K562 (cell line): ENCODE measurements around the gene GDF9. TPM values are rescaled to one million over a fixed set of nuclear protein-coding genes. Genes with fewer than 3 reads are reported as not detected.

Experiments
- ATAC-seq: fragments of 200-7000 bp; cut with Tn5 transposase; 3 replicates; pipeline ENCODE4 v1.9.1; 2020; ENCODE audit warnings: moderate library complexity
- BruUV-seq: library from RNA; stranded (reverse); fragments of 400-500 nt; replicated peaks from 2 replicates; lab custom pipeline; 2021; lab: Mats Ljungman, UMichigan
- CTCF ChIA-PET: fragments of 300-600 bp; formaldehyde crosslinking; extraction: SDS; loops from one replicate; lab custom pipeline; 2021; ENCODE audit warnings: low intra/inter-chr PET ratio; lab: Yijun Ruan, JAX
- POLR2A ChIA-PET: fragments of 300-600, 350-650 bp; sonication (Branson Sonifier 250); formaldehyde crosslinking; extraction: SDS; loops from one replicate; lab custom pipeline; 2021; ENCODE audit warnings: antibody characterized with exemption, inconsistent platforms; lab: Yijun Ruan, JAX
- DNase-seq, 4 experiments: peaks; one replicate each; pipeline versions ENCODE4 v3.0.0 to v3.0.0-alpha.2; 2011 to 2018; ENCODE audit warnings: low spot score in 3 of 4, mixed read lengths in 3 of 4; ENCODE audit errors: extremely low read depth in 1 of 4
- FAIRE-seq: peaks from 2 replicates; lab custom pipeline; 2011; peaks lifted over from hg19 to GRCh38; lab: Jason Lieb, UNC
- H2AFZ ChIP-seq: 2 replicates; pipeline ENCODE4 v1.6.0; 2011; ENCODE audit warnings: low read depth, low read length, control low read depth, inconsistent platforms
- H3K27ac ChIP-seq: fragments of 200-600 bp; 3 replicates; pipeline ENCODE4 v1.8.0; 2011; ENCODE audit warnings: low read depth, mild to moderate bottlenecking, control low read depth, inconsistent platforms, low read length, moderate library complexity, mixed read lengths; ENCODE audit errors: extremely low read depth
- H3K27me3 ChIP-seq, 2 experiments: fragments of 300-600 bp in 1 of 2; 2 replicates in 1 of 2; 3 replicates in 1 of 2; pipeline versions ENCODE4 v1.6.0 to v1.8.0; 2011; ENCODE audit warnings: inconsistent platforms in 2 of 2, low read length in 2 of 2, mild to moderate bottlenecking in 1 of 2, mixed read lengths in 1 of 2, moderate library complexity in 1 of 2; ENCODE audit not compliant: control insufficient read depth in 2 of 2, insufficient read depth in 2 of 2
- H3K36me3 ChIP-seq: fragments of 300-600 bp; 3 replicates; pipeline ENCODE4 v1.8.0; 2011; ENCODE audit warnings: mild to moderate bottlenecking, low read length, inconsistent platforms; ENCODE audit not compliant: control insufficient read depth, insufficient read depth
- H3K4me1 ChIP-seq, 2 experiments: fragments of 200-600 bp in 1 of 2; replicated peaks in 1 of 2; 2 replicates in 1 of 2; 3 replicates in 1 of 2; pipeline versions ENCODE4 v1.5.1 to v1.8.0; 2011; ENCODE audit warnings: inconsistent platforms in 2 of 2, low read length in 2 of 2, mild to moderate bottlenecking in 1 of 2, mixed read lengths in 1 of 2, moderate library complexity in 1 of 2; ENCODE audit not compliant: control insufficient read depth in 2 of 2, insufficient read depth in 2 of 2
- H3K4me2 ChIP-seq: 2 replicates; pipeline ENCODE4 v1.6.1; 2011; ENCODE audit warnings: low read length, control low read depth, inconsistent platforms, mixed read lengths; ENCODE audit not compliant: insufficient read depth
- H3K4me3 ChIP-seq: fragments of 200-600 bp; sonication (generic), shearing (Covaris generic); 2 replicates; pipeline ENCODE4 v1.5.1; 2016; ENCODE audit warnings: control low read depth, inconsistent platforms
- H3K79me2 ChIP-seq: fragments of 200-600 bp; 3 replicates; pipeline ENCODE4 v1.8.0; 2011; ENCODE audit warnings: low read length, inconsistent platforms; ENCODE audit not compliant: control insufficient read depth, insufficient read depth
- H3K9ac ChIP-seq, 2 experiments: 2 replicates each; pipeline versions ENCODE4 v1.6.0 to v1.6.1; 2011; ENCODE audit warnings: low read depth in 2 of 2, low read length in 2 of 2, control low read depth in 1 of 2, inconsistent platforms in 1 of 2, mild to moderate bottlenecking in 1 of 2, mixed read lengths in 1 of 2; ENCODE audit not compliant: insufficient read depth in 1 of 2
- H3K9me1 ChIP-seq: one replicate; pipeline ENCODE4 v1.6.0; 2011; ENCODE audit warnings: inconsistent platforms, mild to moderate bottlenecking, low read length, moderate library complexity; ENCODE audit not compliant: control insufficient read depth, insufficient read depth
- H3K9me3 ChIP-seq: replicated peaks from 2 replicates; pipeline ENCODE4 v1.5.1; 2011; ENCODE audit warnings: low read depth, low read length, inconsistent platforms; ENCODE audit not compliant: control insufficient read depth, insufficient read depth
- H4K20me1 ChIP-seq: replicated peaks from 2 replicates; pipeline ENCODE4 v1.6.1; 2011; ENCODE audit warnings: low read length, inconsistent platforms, mixed read lengths; ENCODE audit not compliant: control insufficient read depth, insufficient read depth
- CBX1 ChIP-seq: sonication (generic); IDR thresholded peaks from 2 replicates; pipeline ENCODE4 v1.6.1; 2016; ENCODE audit warnings: antibody characterized with exemption, low read depth, mild to moderate bottlenecking
- ZFP30 ChIP-seq: fragments of 250-450 bp; sonication (Bioruptor Pico); IDR thresholded peaks from 2 replicates; pipeline ENCODE4 v1.8.0; 2022; ENCODE audit warnings: moderate library complexity, mild to moderate bottlenecking, inconsistent platforms, borderline replicate concordance
- WGBS: fragments of 100-300 bp; shearing (Covaris generic); methylation state at CpG from one replicate; pipeline ENCODE4 v1.1.6; 2016; ENCODE audit warnings: low coverage, mixed read lengths; ENCODE audit not compliant: insufficient coverage; ENCODE audit errors: missing lambda C conversion rate; 5-methylcytosine and 5-hydroxymethylcytosine counted together
- in situ Hi-C: fragments of 300-500 bp; cut with MboI; formaldehyde crosslinking; loops from 4 replicates; pipeline ENCODE4 v1.15.0; 2018; ENCODE audit warnings: inconsistent platforms, mixed read lengths
- intact Hi-C: fragments of 100-400 bp; cut with micrococcal nuclease; formaldehyde crosslinking; loops from 2 replicates; pipeline ENCODE4 v1.14.2; 2022
- polyA plus RNA-seq, 8 experiments: library from polyadenylated mRNA; depleted of rRNA in 4 of 8; stranded (reverse) in 5 of 8; unstranded in 3 of 8; fragments of >200 nt; fragmentation: Nextera tagmentation in 2 of 8; fragmentation: Illumina TruSeq in 1 of 8; extraction: Ambion mirVana in 2 of 8; extraction: Trizol in 1 of 8; gene quantifications; 2 replicates each; pipeline versions ENCODE4 v1.2.1 to v1.2.3, GENCODE V29; 2011 to 2014; ENCODE audit warnings: inconsistent platforms in 1 of 8, missing spikeins in 1 of 8
- total RNA-seq, 7 experiments: library from RNA; depleted of rRNA in 6 of 7; stranded (reverse); fragments of >200 nt in 6 of 7; fragmentation: Illumina TruSeq in 2 of 7; extraction: Trizol in 2 of 7; gene quantifications; 2 replicates each; pipeline versions ENCODE4 v1.2.1 to v1.2.3, GENCODE V29; 2011 to 2021; ENCODE audit warnings: low replicate concordance in 1 of 7
- TF ChIP-seq, protein P1 (sequence below): fragments of 250-450 bp; sonication (Bioruptor Pico); IDR thresholded peaks from 2 replicates; pipeline ENCODE4 v1.5.0; 2021; ENCODE audit warnings: mild to moderate bottlenecking, borderline replicate concordance

The GDF9 gene
- total and polyA plus RNA-seq, 9 of the 15 experiments (the other 6 are each of a cell fraction or from before 2014, with no cell fraction given) = 0.10 to 0.70 (median 0.20) TPM; not detected in 1

- Histone ChIP-seq H3K4me1 (peaks cover 20 to 23% of the 10 kb centered on the region in 2 experiments; a peak in 4 of 5 replicates), H3K79me2 (peaks cover 14% of the 10 kb centered on the region), H3K9me3 (no peaks in the 10 kb centered on the region), H3K27ac (no peak overlapping the region), H3K4me3 (no peak overlapping the region), H4K20me1 (no peaks in the 10 kb centered on the region), H3K9ac (no peak overlapping the region), H2AFZ (no peak overlapping the region), H3K9me1 (no peaks in the 10 kb centered on the region), H3K27me3 (no peaks in the 10 kb centered on the region), H3K36me3 (peaks cover under 1% of the 10 kb centered on the region; the same call in 1 of the 3 replicates), H3K4me2 (no peak overlapping the region)
- FAIRE-seq = no peak
- DNase-seq = no peak
- TF ChIP-seq CBX1 (no peak), ZFP30 (no peak)
- TF ChIP-seq, protein P1, sequence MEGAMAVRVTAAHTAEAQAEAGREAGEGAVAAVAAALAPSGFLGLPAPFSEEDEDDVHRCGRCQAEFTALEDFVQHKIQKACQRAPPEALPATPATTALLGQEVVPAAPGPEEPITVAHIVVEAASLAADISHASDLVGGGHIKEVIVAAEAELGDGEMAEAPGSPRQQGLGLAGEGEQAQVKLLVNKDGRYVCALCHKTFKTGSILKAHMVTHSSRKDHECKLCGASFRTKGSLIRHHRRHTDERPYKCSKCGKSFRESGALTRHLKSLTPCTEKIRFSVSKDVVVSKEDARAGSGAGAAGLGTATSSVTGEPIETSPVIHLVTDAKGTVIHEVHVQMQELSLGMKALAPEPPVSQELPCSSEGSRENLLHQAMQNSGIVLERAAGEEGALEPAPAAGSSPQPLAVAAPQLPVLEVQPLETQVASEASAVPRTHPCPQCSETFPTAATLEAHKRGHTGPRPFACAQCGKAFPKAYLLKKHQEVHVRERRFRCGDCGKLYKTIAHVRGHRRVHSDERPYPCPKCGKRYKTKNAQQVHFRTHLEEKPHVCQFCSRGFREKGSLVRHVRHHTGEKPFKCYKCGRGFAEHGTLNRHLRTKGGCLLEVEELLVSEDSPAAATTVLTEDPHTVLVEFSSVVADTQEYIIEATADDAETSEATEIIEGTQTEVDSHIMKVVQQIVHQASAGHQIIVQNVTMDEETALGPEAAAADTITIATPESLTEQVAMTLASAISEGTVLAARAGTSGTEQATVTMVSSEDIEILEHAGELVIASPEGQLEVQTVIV (CRISPR knock-in tag) = no peak
- in situ Hi-C loops (no loop called here), intact Hi-C loops (no loop called here)
- WGBS = 79% methylated on average over 3 of the region's 3 CpGs
- POLR2A ChIA-PET = interaction anchor here (1.1 to 1.7 kb wide), 2 partner anchors 15 to 39 kb away, joined by 3 to 9 read pairs; no protein-coding TSS in a partner anchor
- ATAC-seq = no peak
- BruUV-seq = no TSS peak
- CTCF ChIA-PET = no interaction called here
Observed at GRCh38 chr5:132834057-132834456, 32.2 kb downstream of the GDF9 start.
